Upper lobe of left lung (tissue), 4 donors: Measurements from ENCODE around the gene DMD.

Source experiments
- EP300 ChIP-seq, 4 donors: sonication (generic); formaldehyde crosslinking; IDR thresholded peaks; one replicate each; pipeline ENCODE4 v1.5.1; 2017; ENCODE audit warnings: antibody characterized with exemption in 4 of 4, control low read depth in 2 of 4
- POLR2A ChIP-seq, 4 donors: fragments of 450-650 bp; IDR thresholded peaks; one replicate each; pipeline ENCODE4 v1.5.1; 2016 to 2017; ENCODE audit warnings: antibody characterized with exemption in 4 of 4, mild to moderate bottlenecking in 2 of 4
- POLR2AphosphoS5 ChIP-seq, 2 donors: sonication (generic); formaldehyde crosslinking; IDR thresholded peaks; one replicate each; pipeline ENCODE4 v1.5.1; 2017; ENCODE audit warnings: antibody characterized with exemption in 2 of 2
- TF ChIP-seq, protein P1 (sequence below), 6 experiments: fragments of 450-650 bp in 4 of 6; fragments of 200-600 bp in 2 of 6; sonication (generic) in 2 of 6; IDR thresholded peaks; one replicate each; pipeline ENCODE4 v1.5.1; 2016 to 2019; ENCODE audit warnings: antibody characterized with exemption in 6 of 6

DNA sequence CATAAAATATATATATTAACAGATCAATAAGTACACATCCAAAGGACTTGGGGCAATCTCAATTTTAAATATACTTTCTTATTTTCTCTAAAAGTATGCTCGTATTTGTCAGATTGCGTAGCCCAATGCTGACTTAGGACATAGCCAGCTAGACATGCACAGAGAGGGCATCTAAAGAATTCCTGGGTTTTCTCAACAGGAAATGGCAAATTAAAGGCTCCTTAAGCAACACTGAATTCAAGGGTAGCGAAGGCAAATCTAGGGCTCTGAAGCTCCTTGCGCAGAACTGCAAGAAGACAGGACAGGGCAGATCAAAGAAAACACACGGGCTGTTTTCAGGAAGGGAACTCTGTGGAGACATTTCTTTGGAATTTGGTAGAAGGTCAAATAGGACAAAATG is 2044.9 kb downstream of the DMD start:
- TF ChIP-seq, protein P1, sequence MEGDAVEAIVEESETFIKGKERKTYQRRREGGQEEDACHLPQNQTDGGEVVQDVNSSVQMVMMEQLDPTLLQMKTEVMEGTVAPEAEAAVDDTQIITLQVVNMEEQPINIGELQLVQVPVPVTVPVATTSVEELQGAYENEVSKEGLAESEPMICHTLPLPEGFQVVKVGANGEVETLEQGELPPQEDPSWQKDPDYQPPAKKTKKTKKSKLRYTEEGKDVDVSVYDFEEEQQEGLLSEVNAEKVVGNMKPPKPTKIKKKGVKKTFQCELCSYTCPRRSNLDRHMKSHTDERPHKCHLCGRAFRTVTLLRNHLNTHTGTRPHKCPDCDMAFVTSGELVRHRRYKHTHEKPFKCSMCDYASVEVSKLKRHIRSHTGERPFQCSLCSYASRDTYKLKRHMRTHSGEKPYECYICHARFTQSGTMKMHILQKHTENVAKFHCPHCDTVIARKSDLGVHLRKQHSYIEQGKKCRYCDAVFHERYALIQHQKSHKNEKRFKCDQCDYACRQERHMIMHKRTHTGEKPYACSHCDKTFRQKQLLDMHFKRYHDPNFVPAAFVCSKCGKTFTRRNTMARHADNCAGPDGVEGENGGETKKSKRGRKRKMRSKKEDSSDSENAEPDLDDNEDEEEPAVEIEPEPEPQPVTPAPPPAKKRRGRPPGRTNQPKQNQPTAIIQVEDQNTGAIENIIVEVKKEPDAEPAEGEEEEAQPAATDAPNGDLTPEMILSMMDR (IDR thresholded peaks at IDR 0.05): no peak
- TF ChIP-seq EP300 (IDR thresholded peaks at IDR 0.05) (no peak), POLR2AphosphoS5 (IDR thresholded peaks at IDR 0.05) (no peak), POLR2A (IDR thresholded peaks at IDR 0.05) (no peak)
